IMR-90 (cell line): ENCODE measurements around the gene GPR39. TPM values are rescaled to one million over a fixed set of nuclear protein-coding genes. Genes with fewer than 3 reads are reported as not detected.

Experiments used
- ATAC-seq: fragments of 200-7000 bp; cut with Tn5 transposase; 2 replicates; pipeline ENCODE4 v1.9.1; 2020; ENCODE audit warnings: low read depth, mild to moderate bottlenecking, moderate library complexity
- Bru-seq: library from RNA; stranded (reverse); fragments of 400-500 nt; gene quantifications from one replicate; lab custom pipeline; 2021; lab: Mats Ljungman, UMichigan
- BruChase-seq, 2 experiments: library from RNA; stranded (reverse); fragments of 400-500 nt; gene quantifications; one replicate each; lab custom pipeline; 2021; lab: Mats Ljungman, UMichigan
- BruUV-seq: library from RNA; stranded (reverse); fragments of 400-500 nt; replicated peaks from 2 replicates; lab custom pipeline; 2021; lab: Mats Ljungman, UMichigan
- CTCF ChIA-PET: fragments of 300-600 bp; formaldehyde crosslinking; extraction: SDS; loops from one replicate; lab custom pipeline; 2021; ENCODE audit warnings: antibody characterized with exemption; lab: Yijun Ruan, JAX
- POLR2A ChIA-PET: fragments of 300-600 bp; sonication (Branson Sonifier 250); formaldehyde crosslinking; loops from one replicate; lab custom pipeline; 2022; ENCODE audit warnings: antibody characterized with exemption; ENCODE audit not compliant: unreplicated experiment; lab: Charles Lee
- DNase-seq: peaks from one replicate; pipeline ENCODE4 v3.0.0; 2013
- H2AFZ ChIP-seq: replicated peaks from 2 replicates; pipeline ENCODE3; 2013; ENCODE audit warnings: low read length, mild to moderate bottlenecking; ENCODE audit not compliant: poor library complexity
- H2AK5ac ChIP-seq: 2 replicates; pipeline ENCODE4 v1.6.1; 2013; ENCODE audit warnings: low read depth, low read length, inconsistent platforms
- H2AK9ac ChIP-seq: replicated peaks from 2 replicates; pipeline ENCODE3; 2013; ENCODE audit warnings: mild to moderate bottlenecking, low read depth, low read length, moderate library complexity; ENCODE audit not compliant: poor library complexity
- H2BK120ac ChIP-seq: 2 replicates; pipeline ENCODE4 v1.6.1; 2013; ENCODE audit warnings: low read depth, low read length, inconsistent platforms
- H2BK15ac ChIP-seq: 3 replicates; pipeline ENCODE4 v1.6.1; 2013; ENCODE audit warnings: low read depth, low read length, inconsistent platforms
- H2BK20ac ChIP-seq: 2 replicates; pipeline ENCODE4 v1.6.1; 2013; ENCODE audit warnings: low read depth, mild to moderate bottlenecking, inconsistent platforms, low read length, moderate library complexity
- H2BK5ac ChIP-seq: 2 replicates; pipeline ENCODE4 v1.6.1; 2013; ENCODE audit warnings: mild to moderate bottlenecking, low read depth, low read length, inconsistent platforms; ENCODE audit not compliant: poor library complexity, severe bottlenecking
- H3K14ac ChIP-seq: replicated peaks from 2 replicates; pipeline ENCODE4 v1.6.1; 2013; ENCODE audit warnings: low read depth, low read length, inconsistent platforms
- H3K18ac ChIP-seq: 2 replicates; pipeline ENCODE4 v1.6.1; 2013; ENCODE audit warnings: low read depth, low read length, control low read depth
- H3K23ac ChIP-seq: 2 replicates; pipeline ENCODE4 v1.6.1; 2013; ENCODE audit warnings: low read depth, low read length, inconsistent platforms
- H3K27ac ChIP-seq: 2 replicates; pipeline ENCODE4 v1.5.1; 2013; ENCODE audit warnings: mild to moderate bottlenecking, control low read depth, low read length; ENCODE audit not compliant: insufficient read depth
- H3K27me3 ChIP-seq: 2 replicates; pipeline ENCODE4 v1.6.1; 2013; ENCODE audit warnings: low read length; ENCODE audit not compliant: control insufficient read depth, insufficient read depth
- H3K36me3 ChIP-seq: 2 replicates; pipeline ENCODE4 v1.6.1; 2013; ENCODE audit warnings: low read length, mixed read lengths; ENCODE audit not compliant: control insufficient read depth, insufficient read depth
- H3K4ac ChIP-seq: 2 replicates; pipeline ENCODE4 v1.6.1; 2013; ENCODE audit warnings: low read depth, low read length, inconsistent platforms
- H3K4me1 ChIP-seq: 2 replicates; pipeline ENCODE4 v1.6.1; 2013; ENCODE audit warnings: low read length, mixed read lengths; ENCODE audit not compliant: control insufficient read depth, insufficient read depth
- H3K4me2 ChIP-seq: 2 replicates; pipeline ENCODE4 v1.6.1; 2013; ENCODE audit warnings: low read depth, mild to moderate bottlenecking, control low read depth, low read length, moderate library complexity
- H3K4me3 ChIP-seq: 2 replicates; pipeline ENCODE4 v1.5.1; 2013; ENCODE audit warnings: low read depth, mild to moderate bottlenecking, control low read depth, low read length, moderate library complexity; ENCODE audit not compliant: insufficient read depth
- H3K56ac ChIP-seq: 2 replicates; pipeline ENCODE4 v1.6.1; 2013; ENCODE audit warnings: low read length, inconsistent platforms; ENCODE audit not compliant: insufficient read depth; ENCODE audit errors: extremely low read depth
- H3K79me1 ChIP-seq, 2 experiments: 2 replicates each; pipeline ENCODE4 v1.6.1; 2013; ENCODE audit warnings: low read length in 2 of 2, inconsistent platforms in 1 of 2, low read depth in 1 of 2
- H3K9ac ChIP-seq: 2 replicates; pipeline ENCODE4 v1.6.1; 2013; ENCODE audit warnings: low read depth, low read length, control low read depth
- H3K9me1 ChIP-seq: 2 replicates; pipeline ENCODE4 v1.6.1; 2013; ENCODE audit warnings: low read length, inconsistent platforms; ENCODE audit not compliant: insufficient read depth
- H3K9me3 ChIP-seq: 2 replicates; pipeline ENCODE4 v1.6.1; 2013; ENCODE audit warnings: low read length; ENCODE audit not compliant: control insufficient read depth, insufficient read depth
- H4K20me1 ChIP-seq: 2 replicates; pipeline ENCODE4 v1.6.1; 2013; ENCODE audit warnings: low read length, inconsistent platforms; ENCODE audit not compliant: insufficient read depth
- H4K5ac ChIP-seq: 2 replicates; pipeline ENCODE4 v1.6.1; 2013; ENCODE audit warnings: mild to moderate bottlenecking, low read depth, low read length, control low read depth
- H4K8ac ChIP-seq, 2 experiments: 2 replicates each; pipeline ENCODE4 v1.6.1; 2013; ENCODE audit warnings: low read depth in 2 of 2, low read length in 2 of 2, control low read depth in 1 of 2, inconsistent platforms in 1 of 2
- H4K91ac ChIP-seq: 2 replicates; pipeline ENCODE4 v1.6.1; 2013; ENCODE audit warnings: low read depth, low read length, inconsistent platforms; ENCODE audit not compliant: insufficient read depth
- CEBPB ChIP-seq: IDR thresholded peaks from 2 replicates; pipeline ENCODE4 v1.6.1; 2012; ENCODE audit warnings: low read depth, low read length, improper control_type of control experiment
- CHD1 ChIP-seq: IDR thresholded peaks from 2 replicates; pipeline ENCODE4 v1.6.1; 2012; ENCODE audit warnings: low read depth, low read length, improper control_type of control experiment
- ELK1 ChIP-seq: fragments of 150-350 bp; IDR thresholded peaks from 2 replicates; pipeline ENCODE4 v1.6.1; 2016; ENCODE audit warnings: low read depth, mild to moderate bottlenecking, low read length, moderate library complexity, borderline replicate concordance
- FOS ChIP-seq: fragments of 150-350 bp; IDR thresholded peaks from 2 replicates; pipeline ENCODE4 v1.6.1; 2016; ENCODE audit warnings: low read depth, low read length
- MAFK ChIP-seq: IDR thresholded peaks from 2 replicates; pipeline ENCODE4 v1.6.1; 2012; ENCODE audit warnings: low read depth, low read length, improper control_type of control experiment
- MAZ ChIP-seq: IDR thresholded peaks from 2 replicates; pipeline ENCODE4 v1.6.1; 2012; ENCODE audit warnings: low read depth, mild to moderate bottlenecking, low read length, improper control_type of control experiment, moderate library complexity, borderline replicate concordance
- MXI1 ChIP-seq: IDR thresholded peaks from 2 replicates; pipeline ENCODE4 v1.6.1; 2012; ENCODE audit warnings: low read depth, mild to moderate bottlenecking, low read length, moderate library complexity, borderline replicate concordance
- NFE2L2 ChIP-seq: fragments of 150-350 bp; IDR thresholded peaks from 2 replicates; pipeline ENCODE4 v1.6.1; 2016; ENCODE audit warnings: low read depth, mild to moderate bottlenecking, low read length
- POLR2A ChIP-seq: IDR thresholded peaks from 2 replicates; pipeline ENCODE4 v1.6.1; 2012; ENCODE audit warnings: mild to moderate bottlenecking, low read depth, low read length
- RAD21 ChIP-seq: IDR thresholded peaks from 2 replicates; pipeline ENCODE4 v1.6.1; 2012; ENCODE audit warnings: low read length, improper control_type of control experiment
- RFX5 ChIP-seq: IDR thresholded peaks from 2 replicates; pipeline ENCODE4 v1.8.0; 2012; ENCODE audit warnings: low read depth, mild to moderate bottlenecking, low read length, moderate library complexity
- USF2 ChIP-seq: fragments of 150-350 bp; IDR thresholded peaks from 2 replicates; pipeline ENCODE4 v1.6.1; 2017; ENCODE audit warnings: mild to moderate bottlenecking, antibody characterized with exemption, low read length, low read depth
- WGBS, 2 experiments: methylation state at CpG; one replicate each; pipeline versions ENCODE4 v1.1.5 to v1.1.7; 2013; ENCODE audit warnings: missing lambda C conversion rate in 2 of 2; ENCODE audit not compliant: insufficient read length in 1 of 2; ENCODE audit errors: extremely low coverage in 2 of 2; 5-methylcytosine and 5-hydroxymethylcytosine counted together
- dilution Hi-C: fragments of 300-500 bp; cut with HindIII; formaldehyde crosslinking; loops from one replicate; pipeline ENCODE4 v1.14.3; 2018; ENCODE audit warnings: low sequenced_read_pairs; ENCODE audit not compliant: unreplicated experiment
- in situ Hi-C: fragments of 300-500 bp; cut with MboI; formaldehyde crosslinking; loops from 3 replicates; pipeline ENCODE4 v1.14.3; 2019; ENCODE audit warnings: low sequenced_read_pairs, inconsistent platforms, mixed read lengths
- intact Hi-C: fragments of 100-400 bp; cut with micrococcal nuclease; formaldehyde crosslinking; loops from 2 replicates; pipeline ENCODE4 v1.10.0; 2022
- long read RNA-seq: library from polyadenylated mRNA; unstranded; transcript quantifications from one replicate; pipeline ENCODE4 v2.0.0, GENCODE V29; 2021; ENCODE audit not compliant: unreplicated experiment
- polyA plus RNA-seq, 3 experiments: library from polyadenylated mRNA; depleted of rRNA; stranded (reverse); fragments of >200 nt; gene quantifications; 2 replicates each; pipeline ENCODE4 v1.2.3, GENCODE V29; 2012; ENCODE audit warnings: low replicate concordance in 1 of 3
- total RNA-seq: library from RNA; depleted of rRNA; stranded (reverse); fragments of >200 nt; gene quantifications from 2 replicates; pipeline ENCODE4 v1.2.3, GENCODE V29; 2012; rRNA removed
- TF ChIP-seq, protein P1 (sequence below): conservative IDR thresholded peaks from 2 replicates; pipeline ENCODE4 v1.5.1; 2012; ENCODE audit warnings: mild to moderate bottlenecking, low read depth, low read length, improper control_type of control experiment

GPR39 gene
- total RNA-seq, result 7.2 and 9.0 TPM in 2 replicates
- 4.4 and 5.4 TPM in 2 replicates for polyA plus RNA-seq (2012; rRNA removed)
- 3.5 and 6.1 TPM in 2 replicates for polyA plus RNA-seq (2012; cell fraction: cytosol; rRNA removed)
- polyA plus RNA-seq (2012; cell fraction: nucleus; rRNA removed; ENCODE audit: low replicate concordance), result 2.0 and 4.2 TPM in 2 replicates
- Bru-seq, nascent RNA, result percentile 39 among the genes with signal in this experiment
- BruChase-seq, experiment 1, labeled RNA remaining after a 6-hour chase, result percentile 29 among the genes with signal in this experiment
- percentile 38 among the genes with signal in this experiment for BruChase-seq, experiment 2, labeled RNA remaining after a 2-hour chase
- long read RNA-seq, result 0 reads

GRCh38 chr2:132416723-132417395, at the start of gene GPR39:
GPR39 (plus strand) TSS chr2:132416805.
- H3K36me3 ChIP-seq, result no peaks in the 10 kb centered on the region
- peak within 1 kb of the TSS; percentile 70 for H3K4me2 ChIP-seq
- H2BK5ac ChIP-seq, result peak within 1 kb of the TSS; percentile 94
- peak within 1 kb of the TSS; percentile 95 for H3K4ac ChIP-seq
- H2AFZ ChIP-seq, result peak within 1 kb of the TSS; percentile 97
- H3K79me1 ChIP-seq, result peaks cover 0 to 6% of the 10 kb centered on the region in 2 experiments; a peak in 3 of 4 replicates
- H3K9me1 ChIP-seq, result peaks cover 11% of the 10 kb centered on the region
- H2BK20ac ChIP-seq, result peak within 1 kb of the TSS; percentile 90
- CTCF ChIA-PET, result interaction anchor here (0.6 to 1.2 kb wide), 3 partner anchors 8 to 21 kb away, joined by 3 to 5 read pairs (median 4); no protein-coding TSS in a partner anchor
- POLR2A ChIA-PET, result no interaction called here
- peak within 1 kb of the TSS; percentile 77 to 94; a peak in 3 of 4 replicates for H4K8ac ChIP-seq
- peak within 1 kb of the TSS; percentile 33 for H4K5ac ChIP-seq
- H3K4me1 ChIP-seq, result peaks cover 10% of the 10 kb centered on the region
- in situ Hi-C loops, result no loop called here
- peak within 1 kb of the TSS; percentile 86 for H3K23ac ChIP-seq
- DNase-seq (no peak), ATAC-seq (no peak)
- peak within 1 kb of the TSS; percentile 94 for H2AK5ac ChIP-seq
- no peaks in the 10 kb centered on the region for H3K9me3 ChIP-seq
- peak within 1 kb of the TSS; percentile 59 for H3K4me3 ChIP-seq
- no TSS peak for BruUV-seq
- dilution Hi-C loops, result no loop called here
- peak within 1 kb of the TSS; percentile 92 for H2AK9ac ChIP-seq
- WGBS, 2 experiments, result 80% methylated on average over 7 of the region's 23 CpGs; no CpG with 5 or more reads in 1 of the 2 experiments
- H2BK120ac ChIP-seq, result peak within 1 kb of the TSS; percentile 99
- peak within 1 kb of the TSS; percentile 81 for H3K27ac ChIP-seq
- intact Hi-C loops, result loop anchor here (5.0 kb wide), 1 partner anchor 60 kb away; no protein-coding TSS in a partner anchor
- no peaks in the 10 kb centered on the region for H3K27me3 ChIP-seq
- peak within 1 kb of the TSS; percentile 65 for H3K18ac ChIP-seq
- peak within 1 kb of the TSS; percentile 61; the same call in 2 of the 3 replicates for H2BK15ac ChIP-seq
- H3K14ac ChIP-seq, result peak within 1 kb of the TSS; percentile 81
- H4K91ac ChIP-seq, result peak within 1 kb of the TSS; percentile 90
- peak within 1 kb of the TSS; percentile 51 for H3K56ac ChIP-seq
- H4K20me1 ChIP-seq, result no peaks in the 10 kb centered on the region
- H3K9ac ChIP-seq, result peak within 1 kb of the TSS; percentile 49
- no peak for TF ChIP-seq FOS
- no peak for TF ChIP-seq USF2
- TF ChIP-seq CHD1, result no peak
- TF ChIP-seq MAFK, result no peak
- TF ChIP-seq CEBPB, result no peak
- TF ChIP-seq RFX5, result no peak
- no peak for TF ChIP-seq POLR2A
- TF ChIP-seq MAZ, result no peak
- TF ChIP-seq ELK1, result no peak
- TF ChIP-seq NFE2L2, result no peak
- no peak for TF ChIP-seq MXI1
- TF ChIP-seq, protein P1, sequence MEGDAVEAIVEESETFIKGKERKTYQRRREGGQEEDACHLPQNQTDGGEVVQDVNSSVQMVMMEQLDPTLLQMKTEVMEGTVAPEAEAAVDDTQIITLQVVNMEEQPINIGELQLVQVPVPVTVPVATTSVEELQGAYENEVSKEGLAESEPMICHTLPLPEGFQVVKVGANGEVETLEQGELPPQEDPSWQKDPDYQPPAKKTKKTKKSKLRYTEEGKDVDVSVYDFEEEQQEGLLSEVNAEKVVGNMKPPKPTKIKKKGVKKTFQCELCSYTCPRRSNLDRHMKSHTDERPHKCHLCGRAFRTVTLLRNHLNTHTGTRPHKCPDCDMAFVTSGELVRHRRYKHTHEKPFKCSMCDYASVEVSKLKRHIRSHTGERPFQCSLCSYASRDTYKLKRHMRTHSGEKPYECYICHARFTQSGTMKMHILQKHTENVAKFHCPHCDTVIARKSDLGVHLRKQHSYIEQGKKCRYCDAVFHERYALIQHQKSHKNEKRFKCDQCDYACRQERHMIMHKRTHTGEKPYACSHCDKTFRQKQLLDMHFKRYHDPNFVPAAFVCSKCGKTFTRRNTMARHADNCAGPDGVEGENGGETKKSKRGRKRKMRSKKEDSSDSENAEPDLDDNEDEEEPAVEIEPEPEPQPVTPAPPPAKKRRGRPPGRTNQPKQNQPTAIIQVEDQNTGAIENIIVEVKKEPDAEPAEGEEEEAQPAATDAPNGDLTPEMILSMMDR, result no peak
- TF ChIP-seq RAD21, result no peak
